Kasumi-1 (cell line): Measurements from ENCODE around the gene GBP3.
"Not testable (repeated sequence)": the region's sequence is repeated elsewhere in the genome, so short reads cannot be mapped to it uniquely, and the experiment has no call there.

Source experiments
- DNase-seq, 2 experiments: peaks; one replicate each; lab custom pipeline; 2025; lab: John Stamatoyannopoulos, UW

GBP3 gene

DNA sequence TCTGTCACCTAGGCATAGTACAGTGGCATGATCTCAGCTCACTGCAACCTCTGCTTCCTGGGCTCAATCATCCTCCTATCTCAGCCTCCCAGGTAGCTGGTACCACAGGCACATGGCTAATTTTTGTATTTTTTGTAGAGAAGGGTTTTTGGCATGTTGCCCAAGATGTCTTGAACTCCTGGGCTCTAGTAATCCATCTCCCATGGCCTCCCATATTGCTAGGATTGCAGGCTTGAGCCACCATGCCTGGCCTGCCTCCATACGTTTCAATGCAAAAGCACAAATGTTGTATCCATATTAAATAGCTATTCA lies 17.6 kb upstream of the GBP3 start:
- no peak for DNase-seq

DNA sequence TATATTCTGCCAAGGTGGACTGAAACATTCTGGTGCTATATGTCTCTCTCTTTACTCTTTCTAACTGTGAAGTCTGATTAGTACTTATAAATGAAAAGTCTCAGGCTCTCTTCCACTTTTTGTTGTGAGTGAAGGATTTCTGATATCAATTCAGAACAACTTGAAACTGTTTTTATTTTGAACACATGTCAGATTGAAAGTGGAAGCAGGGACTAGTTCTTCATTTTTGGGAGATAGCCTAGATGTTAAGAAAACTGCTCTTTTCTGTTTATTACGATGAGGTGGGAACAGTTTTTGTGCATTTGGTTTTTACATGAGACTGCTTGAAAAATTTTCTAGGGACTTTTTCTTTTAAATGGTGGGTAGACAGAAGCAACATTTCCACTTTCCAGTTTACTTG lies 14.5 kb upstream of the GBP3 start:
- DNase-seq = no peak

DNA sequence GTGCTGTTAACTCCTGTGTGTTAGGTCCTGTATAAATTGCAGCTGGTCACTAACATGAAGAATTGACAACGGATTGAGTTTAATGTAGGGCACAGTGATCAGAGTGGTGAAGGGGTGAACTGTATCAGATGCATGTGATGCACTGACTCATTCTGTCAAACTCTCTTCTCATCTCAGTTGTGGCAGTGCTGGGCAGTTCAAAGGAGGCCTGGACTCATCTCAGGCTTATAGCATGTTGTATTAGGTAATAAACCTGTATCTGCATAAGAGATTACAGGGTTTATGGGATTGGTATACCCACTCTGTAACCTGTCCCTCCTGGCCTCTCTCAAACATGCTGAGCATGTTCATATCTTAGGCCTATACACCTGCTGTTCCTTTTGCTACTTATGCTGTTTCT lies 12.4 kb upstream of the GBP3 start:
- DNase-seq = no peak

- DNase-seq = not testable (repeated sequence)
Observed at GRCh38 chr1:89034004-89034403, 11.3 kb upstream of the GBP3 start.

DNA sequence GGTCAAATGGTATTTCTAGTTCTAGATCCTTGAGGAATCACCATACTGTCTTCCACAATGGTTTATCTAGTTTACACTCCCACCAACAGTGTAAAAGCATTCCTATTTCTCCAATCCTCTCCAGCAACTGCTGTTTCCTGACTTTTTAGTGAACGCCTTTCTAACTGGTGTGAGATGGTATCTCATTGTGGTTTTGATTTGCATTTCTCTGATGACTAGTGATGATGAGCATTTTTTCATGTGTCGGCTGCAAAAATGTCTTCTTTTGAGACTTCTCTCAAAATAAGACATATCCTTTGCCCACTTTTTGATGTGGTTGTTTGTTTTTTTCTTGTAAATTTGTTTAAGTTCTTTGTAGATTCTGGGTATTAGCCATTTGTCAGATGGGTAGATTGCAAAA lies 6.4 kb upstream of the GBP3 start:
- not testable (repeated sequence) for DNase-seq

DNA sequence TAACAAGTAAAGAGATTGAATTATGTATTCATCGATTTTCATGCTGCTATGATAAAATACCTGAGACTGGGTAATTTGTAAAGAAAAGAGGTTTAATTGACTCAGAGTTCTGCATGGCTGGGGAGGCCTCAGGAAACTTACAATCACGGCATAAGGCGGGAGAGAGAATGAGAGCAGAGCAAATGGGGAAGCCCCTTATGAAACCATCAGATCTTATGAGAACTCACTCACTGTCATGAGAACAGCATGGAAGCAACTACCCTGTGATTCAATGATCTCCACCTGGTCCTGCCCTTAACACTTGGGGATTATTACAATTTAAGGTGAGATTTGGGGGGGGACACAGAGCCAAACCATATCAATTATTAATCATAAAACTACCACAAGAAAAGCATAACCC lies 3.3 kb upstream of the GBP3 start:
- no peak for DNase-seq

GRCh38 chr1:89023026-89023425 lies 360 bp upstream of the GBP3 start:
- no peak for DNase-seq

- DNase-seq = not testable (repeated sequence)
Observed at GRCh38 chr1:89018318-89018717, 4.3 kb downstream of the GBP3 start.

- no peak for DNase-seq
Observed at GRCh38 chr1:89008511-89008910, 14.2 kb downstream of the GBP3 start.

GRCh38 chr1:89005286-89006151 lies 17.1 kb downstream of the GBP3 start:
- no peak for DNase-seq

DNA sequence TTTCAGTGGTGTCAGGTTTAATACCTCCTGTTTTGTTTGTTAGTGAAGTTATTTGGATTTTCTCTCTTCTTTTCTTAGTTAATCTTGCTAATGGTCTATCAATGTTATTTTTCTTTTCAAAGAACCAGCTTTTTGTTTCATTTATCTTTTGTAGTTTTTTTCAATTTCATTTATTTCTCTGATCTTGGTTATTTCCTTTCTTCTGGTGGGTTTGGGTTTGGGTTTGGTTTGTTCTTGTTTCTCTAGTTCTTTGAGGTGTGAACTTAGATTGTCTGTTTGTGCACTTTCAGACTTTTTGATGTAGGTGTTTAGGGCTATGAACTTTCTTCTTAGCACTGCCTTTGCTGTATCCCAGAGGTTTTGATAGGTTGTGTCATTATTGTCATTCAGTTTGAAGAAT lies 20.5 kb downstream of the GBP3 start:
- not testable (repeated sequence) for DNase-seq

DNA sequence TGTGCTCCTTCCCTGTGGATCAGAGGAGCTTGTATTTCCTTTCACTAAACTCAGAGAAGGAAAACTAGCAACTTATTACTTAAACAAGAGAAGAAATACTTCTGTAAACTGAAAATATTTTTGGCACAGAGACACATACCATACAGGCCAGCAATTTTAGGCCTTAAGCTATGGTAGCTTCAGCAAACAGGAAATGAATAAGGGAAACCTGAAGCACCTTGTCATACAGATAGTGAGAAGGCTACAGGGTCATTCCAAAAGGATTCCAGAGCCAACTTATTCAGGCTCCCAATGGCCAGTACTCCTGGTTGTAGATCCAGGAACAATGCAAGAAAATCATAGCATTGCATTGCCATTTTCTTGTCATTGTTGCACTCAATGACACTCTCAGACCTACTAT lies 21.2 kb downstream of the GBP3 start:
- DNase-seq = no peak

- peak; percentile 78 to 88 for DNase-seq
Observed at GRCh38 chr1:88998716-88999115, 23.9 kb downstream of the GBP3 start.

DNA sequence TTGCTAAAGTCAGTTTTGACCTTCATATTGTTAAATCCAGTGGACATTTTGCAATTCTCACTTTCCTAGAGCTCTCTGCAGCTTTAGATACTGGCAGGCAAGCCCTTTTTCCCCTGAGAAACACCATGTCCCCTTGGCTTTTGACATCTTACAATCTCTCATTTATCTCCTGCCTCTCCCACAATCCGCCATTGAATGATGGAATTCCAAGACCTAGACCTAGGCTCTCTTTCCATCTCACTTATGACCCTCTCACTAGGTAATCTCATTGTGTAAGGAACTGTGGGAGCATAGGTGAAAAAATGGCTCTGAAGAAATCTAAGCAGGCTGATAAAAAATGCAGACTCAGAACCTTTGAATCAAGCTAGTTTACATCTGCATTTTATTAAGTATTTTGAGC lies 32.2 kb downstream of the GBP3 start:
- DNase-seq = no peak

GRCh38 chr1:88985692-88986091 lies 37.0 kb downstream of the GBP3 start:
- DNase-seq = no peak

DNA sequence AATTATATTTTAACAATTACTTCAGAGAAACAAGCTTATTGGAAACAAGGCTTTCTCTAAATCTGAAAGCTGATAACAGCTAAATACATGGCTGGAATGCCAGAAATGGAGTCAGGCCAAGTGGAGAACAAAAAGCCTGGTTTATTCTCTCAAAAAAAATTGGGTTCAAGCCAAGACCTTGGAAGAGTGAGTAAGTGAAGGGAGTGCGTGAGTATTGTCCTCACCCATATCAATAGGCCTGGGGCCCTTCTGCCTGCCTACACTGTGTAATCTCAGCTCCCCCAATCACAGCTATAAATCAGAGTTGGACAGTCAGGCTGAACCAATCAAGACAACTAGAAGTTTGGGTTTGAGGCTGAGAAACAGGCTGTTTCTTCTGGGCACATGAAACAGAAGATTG lies 37.6 kb downstream of the GBP3 start:
- DNase-seq = no peak

DNA sequence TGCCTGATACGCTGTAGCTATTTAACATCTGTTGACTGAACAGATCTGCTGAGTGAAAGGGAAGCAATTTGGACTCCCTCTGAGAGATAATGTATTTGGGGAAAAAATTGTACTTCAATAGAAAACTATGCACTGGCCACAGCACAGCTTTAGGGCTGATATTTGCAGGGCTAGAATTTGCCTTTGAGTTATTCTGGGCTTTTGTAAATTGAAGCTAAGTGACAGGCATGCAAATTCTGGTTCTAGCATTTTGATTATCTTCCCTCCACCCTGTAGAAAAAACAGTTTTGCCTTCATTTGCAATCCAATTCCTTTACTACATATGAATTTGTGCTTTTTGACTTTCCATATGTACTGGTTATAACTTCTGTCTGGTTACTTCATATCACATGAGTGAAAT lies 38.1 kb downstream of the GBP3 start:
- DNase-seq = no peak

DNA sequence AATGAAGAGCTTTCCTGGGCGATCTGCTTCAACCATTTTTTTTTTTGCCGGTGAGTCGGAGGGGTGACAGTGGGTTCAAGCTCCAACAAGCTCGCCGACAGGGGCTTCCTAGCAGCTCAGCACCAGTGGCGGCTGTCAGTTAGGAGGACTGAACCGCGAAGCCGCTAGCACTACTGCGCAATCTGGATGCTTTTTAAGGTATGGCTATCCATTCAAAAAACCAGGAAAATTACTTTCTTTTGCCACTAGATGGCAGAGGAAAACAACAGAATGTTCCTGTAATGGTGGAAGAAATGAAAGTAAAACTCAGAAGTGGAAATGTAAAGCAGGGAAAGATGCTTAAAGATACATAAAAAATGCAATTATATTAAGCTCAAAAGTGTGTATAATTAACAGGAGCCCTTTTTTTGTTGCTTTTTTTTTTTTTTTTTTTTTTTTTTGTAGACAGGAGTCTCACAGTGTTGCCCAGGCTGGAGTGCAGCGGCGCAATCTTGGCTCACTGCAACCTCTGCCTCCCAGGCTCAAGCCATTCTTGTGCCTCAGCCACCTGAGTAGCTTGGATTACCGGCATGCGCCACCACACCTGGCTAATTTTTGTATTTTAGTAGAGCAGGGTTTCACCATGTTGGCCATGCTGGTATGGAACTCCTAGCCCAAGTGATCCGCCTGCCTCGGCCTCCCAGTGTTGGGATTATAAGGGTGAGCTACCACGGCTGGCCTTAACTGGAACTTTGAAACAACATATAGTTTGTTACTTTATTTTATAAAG lies 38.7 kb downstream of the GBP3 start:
- peak; percentile 39 to 75 for DNase-seq

GRCh38 chr1:88982055-88982454 lies 40.6 kb downstream of the GBP3 start:
- no peak for DNase-seq

DNA sequence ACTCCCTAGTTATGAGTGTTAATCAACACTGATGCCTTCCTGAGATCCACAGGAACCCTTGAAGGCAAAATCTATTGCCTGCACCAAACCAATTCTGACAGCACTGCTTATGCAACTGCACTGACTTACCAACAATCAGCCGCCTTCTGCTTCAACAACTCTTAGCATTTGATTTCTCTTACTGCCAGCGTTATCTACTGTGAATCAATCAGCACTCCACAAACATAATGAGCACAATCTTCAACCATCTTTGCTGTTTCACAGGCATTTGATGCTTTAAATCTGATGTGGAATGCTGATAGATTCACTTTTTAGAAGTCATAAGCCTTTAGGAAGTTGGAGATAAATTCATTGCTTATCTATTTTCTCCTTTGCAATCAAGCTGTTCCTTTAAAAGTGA lies 41.2 kb downstream of the GBP3 start:
- DNase-seq = not testable (repeated sequence)

- DNase-seq = no peak
Observed at GRCh38 chr1:88980870-88981269, 41.8 kb downstream of the GBP3 start.

- DNase-seq = no peak
Observed at GRCh38 chr1:88979749-88980116, 42.9 kb downstream of the GBP3 start.

DNA sequence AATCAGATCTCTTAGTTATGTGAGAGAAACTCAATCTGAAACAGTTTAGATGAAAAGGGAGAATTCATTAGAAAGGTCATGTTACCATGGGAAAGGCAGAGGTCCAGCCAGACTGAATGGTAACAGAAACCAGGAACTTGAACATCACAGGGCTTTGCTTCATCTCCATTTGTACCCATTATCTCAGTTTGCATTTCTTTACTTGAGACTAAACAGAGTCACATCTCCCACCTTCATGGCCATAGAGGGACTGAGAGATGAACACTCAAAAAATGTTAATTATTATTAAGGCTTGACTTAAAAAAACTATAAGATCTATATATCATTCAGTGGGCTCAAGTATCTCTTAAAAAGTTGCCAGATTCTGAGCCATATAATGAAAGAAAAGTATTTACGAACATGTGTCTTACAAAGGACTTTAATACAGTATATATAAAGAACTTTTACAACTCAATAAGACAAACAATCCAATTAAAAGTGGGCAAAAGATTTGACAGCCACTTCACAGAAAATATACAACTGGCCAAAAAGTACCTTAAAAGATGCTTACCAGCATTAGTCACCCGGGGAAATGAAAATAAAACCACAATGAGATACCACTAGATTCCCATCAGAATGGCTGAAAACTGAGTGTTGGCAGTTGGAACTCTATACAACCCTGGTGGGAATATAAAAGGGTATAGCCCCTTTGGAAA lies 43.5 kb downstream of the GBP3 start:
- no peak for DNase-seq
